Measurements from ENCODE around the gene KNSTRN. TPM values are rescaled to one million over a fixed set of nuclear protein-coding genes. Genes with fewer than 3 reads are reported as not detected.

KNSTRN gene
- total and polyA plus RNA-seq, 2 donors (not counting 1 experiment from before 2014, with no cell fraction given), result 22.5 to 30.9 TPM

DNA sequence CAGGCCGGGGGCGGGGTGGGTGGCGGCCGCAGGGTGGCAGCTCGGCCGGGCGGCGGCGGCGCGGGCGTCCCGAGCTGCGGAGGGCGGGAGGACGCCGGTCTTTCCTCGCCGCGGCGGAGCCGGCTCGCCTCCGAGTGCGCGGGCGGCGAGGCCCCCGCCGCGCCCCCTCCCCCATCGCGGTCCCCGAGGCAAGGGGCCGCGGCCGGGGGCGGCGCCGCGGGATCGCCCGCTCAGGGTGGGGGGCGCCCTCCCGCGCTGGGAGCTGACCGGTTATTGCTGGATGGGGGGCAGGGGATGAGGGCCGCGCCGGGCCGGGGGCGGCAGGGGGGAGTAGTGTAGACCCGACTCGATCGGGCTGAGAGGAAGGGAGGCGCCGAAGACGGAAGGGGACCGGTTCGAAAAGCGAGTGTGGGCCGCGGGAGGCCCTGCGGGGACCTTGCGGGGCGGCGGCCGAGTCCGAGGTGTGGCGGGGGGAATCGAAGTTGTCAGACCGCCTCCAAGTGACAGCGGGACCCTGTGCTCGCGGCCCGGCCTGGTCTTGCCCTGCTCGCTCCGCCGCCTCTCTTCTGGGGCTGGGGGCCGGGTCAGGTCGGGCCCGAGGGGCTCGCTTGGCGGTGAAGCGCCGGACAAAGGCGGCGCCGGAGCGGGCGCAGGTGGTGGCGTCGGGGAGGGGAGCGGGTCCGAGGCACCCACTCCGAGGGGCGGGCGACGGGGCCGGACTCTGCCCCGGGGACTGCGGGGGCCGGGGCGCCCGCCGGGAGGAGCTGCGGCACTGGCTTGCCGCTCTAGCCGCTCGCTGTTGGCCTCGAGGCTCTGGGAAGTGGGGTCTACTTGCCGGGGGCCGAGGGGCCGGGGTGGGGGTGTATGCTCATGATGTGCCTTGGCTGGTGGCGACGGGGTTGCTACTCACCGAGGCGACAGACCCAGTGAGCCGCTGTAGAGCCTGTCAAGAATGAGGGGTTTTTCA, 59.3 kb downstream of the KNSTRN start:
- Histone ChIP-seq H3K27ac (ENCODE audit: insufficient read depth, low read length) (no peak overlapping the region), H3K4me3 (replicated peaks in 1 of 4; ENCODE audit: control extremely low read depth in 1 of 4, insufficient read depth in 1 of 4, low read depth in 3 of 4, low read length in 4 of 4) (peak overlapping the region; percentile 46 to 73 (median 68)), H3K36me3 (ENCODE audit: control insufficient read depth, insufficient read depth, low read length) (no peaks in the 10 kb centered on the region), H3K9ac (ENCODE audit: insufficient read depth, low read length) (peak overlapping the region; percentile 58), H3K9me3 (ENCODE audit: control insufficient read depth, insufficient read depth, low read depth, low read length) (no peaks in the 10 kb centered on the region), H3K4me1 (ENCODE audit: control insufficient read depth, extremely low read depth, insufficient read depth, low read length) (peaks cover 11% of the 10 kb centered on the region), H3K79me2 (ENCODE audit: control insufficient read depth, insufficient read depth, low read length) (peaks cover 10% of the 10 kb centered on the region), H2AFZ (ENCODE audit: low read length) (no peak overlapping the region), H3K27me3 (ENCODE audit: control insufficient read depth, insufficient read depth, low read length) (peaks cover 33% of the 10 kb centered on the region), H4K20me1 (ENCODE audit: control insufficient read depth, extremely low read depth, insufficient read depth, low read length) (peaks cover 3% of the 10 kb centered on the region), H3K4me2 (ENCODE audit: extremely low read depth, insufficient read depth, low read length) (peak overlapping the region; percentile 80)
- TF ChIP-seq, protein P1, sequence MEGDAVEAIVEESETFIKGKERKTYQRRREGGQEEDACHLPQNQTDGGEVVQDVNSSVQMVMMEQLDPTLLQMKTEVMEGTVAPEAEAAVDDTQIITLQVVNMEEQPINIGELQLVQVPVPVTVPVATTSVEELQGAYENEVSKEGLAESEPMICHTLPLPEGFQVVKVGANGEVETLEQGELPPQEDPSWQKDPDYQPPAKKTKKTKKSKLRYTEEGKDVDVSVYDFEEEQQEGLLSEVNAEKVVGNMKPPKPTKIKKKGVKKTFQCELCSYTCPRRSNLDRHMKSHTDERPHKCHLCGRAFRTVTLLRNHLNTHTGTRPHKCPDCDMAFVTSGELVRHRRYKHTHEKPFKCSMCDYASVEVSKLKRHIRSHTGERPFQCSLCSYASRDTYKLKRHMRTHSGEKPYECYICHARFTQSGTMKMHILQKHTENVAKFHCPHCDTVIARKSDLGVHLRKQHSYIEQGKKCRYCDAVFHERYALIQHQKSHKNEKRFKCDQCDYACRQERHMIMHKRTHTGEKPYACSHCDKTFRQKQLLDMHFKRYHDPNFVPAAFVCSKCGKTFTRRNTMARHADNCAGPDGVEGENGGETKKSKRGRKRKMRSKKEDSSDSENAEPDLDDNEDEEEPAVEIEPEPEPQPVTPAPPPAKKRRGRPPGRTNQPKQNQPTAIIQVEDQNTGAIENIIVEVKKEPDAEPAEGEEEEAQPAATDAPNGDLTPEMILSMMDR (conservative IDR thresholded peaks at IDR 0.05 in 1 of 2, IDR thresholded peaks at IDR 0.05 in 1 of 2; ENCODE audit: low read depth in 1 of 2, low read length in 2 of 2), result peak in 1 of 2 donors; percentile 16
- no peak for TF ChIP-seq EZH2 (IDR thresholded peaks at IDR 0.05; ENCODE audit: low read length, missing control alignments)
- DNase-seq (ENCODE audit: low read depth in 2 of 2), result no peak

DNA sequence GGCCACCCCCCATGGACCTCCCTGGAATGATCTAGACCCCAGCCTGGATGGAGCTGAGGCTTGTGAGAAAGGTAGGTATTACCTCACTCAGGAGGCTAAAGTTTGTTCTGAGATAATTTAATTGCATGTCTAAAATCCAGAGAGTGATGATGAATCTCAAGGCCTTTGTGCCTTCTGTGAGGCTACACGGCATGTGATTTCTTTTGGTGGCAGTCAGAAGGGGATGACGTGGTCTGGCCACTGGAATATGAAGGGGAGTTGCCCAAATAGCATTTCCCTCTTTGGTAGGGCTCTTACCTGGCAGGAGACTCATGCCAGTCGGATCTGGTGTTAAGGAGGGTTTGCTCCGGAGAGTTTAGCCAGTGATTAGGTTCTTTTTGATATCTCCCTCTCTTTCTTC, 60.7 kb downstream of the KNSTRN start:
- H3K27me3 ChIP-seq (ENCODE audit: control insufficient read depth, insufficient read depth, low read length), result peaks cover 19% of the 10 kb centered on the region
- no peak overlapping the region for H2AFZ ChIP-seq (ENCODE audit: low read length)
- H3K27ac ChIP-seq (ENCODE audit: insufficient read depth, low read length), result no peak overlapping the region
- no peak overlapping the region for H3K4me3 ChIP-seq (replicated peaks in 1 of 4; ENCODE audit: control extremely low read depth in 1 of 4, insufficient read depth in 1 of 4, low read depth in 3 of 4, low read length in 4 of 4)
- no peak overlapping the region for H3K9ac ChIP-seq (ENCODE audit: insufficient read depth, low read length)
- H3K4me2 ChIP-seq (ENCODE audit: extremely low read depth, insufficient read depth, low read length), result no peak overlapping the region
- no peaks in the 10 kb centered on the region for H3K36me3 ChIP-seq (ENCODE audit: control insufficient read depth, insufficient read depth, low read length)
- DNase-seq (ENCODE audit: low read depth in 2 of 2), result no peak
- TF ChIP-seq EZH2 (IDR thresholded peaks at IDR 0.05; ENCODE audit: low read length, missing control alignments), result no peak
- TF ChIP-seq, protein P1 (conservative IDR thresholded peaks at IDR 0.05 in 1 of 2, IDR thresholded peaks at IDR 0.05 in 1 of 2; ENCODE audit: low read depth in 1 of 2, low read length in 2 of 2), result no peak
- peaks cover 10% of the 10 kb centered on the region for H3K79me2 ChIP-seq (ENCODE audit: control insufficient read depth, insufficient read depth, low read length)
- H3K9me3 ChIP-seq (ENCODE audit: control insufficient read depth, insufficient read depth, low read depth, low read length), result no peaks in the 10 kb centered on the region
- H4K20me1 ChIP-seq (ENCODE audit: control insufficient read depth, extremely low read depth, insufficient read depth, low read length), result peaks cover 3% of the 10 kb centered on the region
- H3K4me1 ChIP-seq (ENCODE audit: control insufficient read depth, extremely low read depth, insufficient read depth, low read length), result peaks cover 11% of the 10 kb centered on the region

GRCh38 chr15:40443846-40444245, 61.3 kb downstream of the KNSTRN start:
- peaks cover 13% of the 10 kb centered on the region for H3K27me3 ChIP-seq (ENCODE audit: control insufficient read depth, insufficient read depth, low read length)
- no peak overlapping the region for H3K4me3 ChIP-seq (replicated peaks in 1 of 4; ENCODE audit: control extremely low read depth in 1 of 4, insufficient read depth in 1 of 4, low read depth in 3 of 4, low read length in 4 of 4)
- peaks cover 10% of the 10 kb centered on the region for H3K79me2 ChIP-seq (ENCODE audit: control insufficient read depth, insufficient read depth, low read length)
- no peaks in the 10 kb centered on the region for H3K9me3 ChIP-seq (ENCODE audit: control insufficient read depth, insufficient read depth, low read depth, low read length)
- H4K20me1 ChIP-seq (ENCODE audit: control insufficient read depth, extremely low read depth, insufficient read depth, low read length), result peaks cover 3% of the 10 kb centered on the region
- no peak overlapping the region for H3K9ac ChIP-seq (ENCODE audit: insufficient read depth, low read length)
- DNase-seq (ENCODE audit: low read depth in 2 of 2), result peak in 1 of 2 donors; percentile 85
- no peak overlapping the region for H2AFZ ChIP-seq (ENCODE audit: low read length)
- no peak for TF ChIP-seq EZH2 (IDR thresholded peaks at IDR 0.05; ENCODE audit: low read length, missing control alignments)
- TF ChIP-seq, protein P1 (conservative IDR thresholded peaks at IDR 0.05 in 1 of 2, IDR thresholded peaks at IDR 0.05 in 1 of 2; ENCODE audit: low read depth in 1 of 2, low read length in 2 of 2), result no peak
- H3K4me2 ChIP-seq (ENCODE audit: extremely low read depth, insufficient read depth, low read length), result no peak overlapping the region
- H3K36me3 ChIP-seq (ENCODE audit: control insufficient read depth, insufficient read depth, low read length), result no peaks in the 10 kb centered on the region
- H3K27ac ChIP-seq (ENCODE audit: insufficient read depth, low read length), result no peak overlapping the region
- peaks cover 11% of the 10 kb centered on the region for H3K4me1 ChIP-seq (ENCODE audit: control insufficient read depth, extremely low read depth, insufficient read depth, low read length)
